HEK293 (cell line): ENCODE results near the gene POLR3E.
A peak's percentile ranks its signal among the peaks of the same experiment; 100 is the strongest.

Source experiments
- FEZF1 ChIP-seq: fragments of 450-650 bp; formaldehyde crosslinking; IDR thresholded peaks from 2 replicates; pipeline ENCODE4 v1.5.1; 2016; ENCODE audit warnings: missing biosample characterization, missing genetic modification characterization
- MEIS1 ChIP-seq: sonication (generic); formaldehyde crosslinking; IDR thresholded peaks from 2 replicates; pipeline ENCODE4 v1.8.1; 2022; ENCODE audit warnings: missing genetic modification reagents, mild to moderate bottlenecking, borderline replicate concordance
- REPIN1 ChIP-seq: fragments of 450-650 bp; formaldehyde crosslinking; IDR thresholded peaks from 2 replicates; pipeline ENCODE4 v1.5.1; 2017; ENCODE audit warnings: missing biosample characterization, missing genetic modification characterization, low read depth
- SP2 ChIP-seq: fragments of 450-650 bp; formaldehyde crosslinking; IDR thresholded peaks from 2 replicates; pipeline ENCODE4 v1.5.1; 2016; ENCODE audit warnings: missing biosample characterization, missing genetic modification characterization
- SP7 ChIP-seq: fragments of 450-650 bp; formaldehyde crosslinking; IDR thresholded peaks from 2 replicates; pipeline ENCODE4 v1.5.1; 2016; ENCODE audit warnings: missing biosample characterization, missing genetic modification characterization
- ZBTB1 ChIP-seq: fragments of 450-650 bp; formaldehyde crosslinking; IDR thresholded peaks from 2 replicates; pipeline ENCODE4 v1.5.1; 2016; ENCODE audit warnings: missing biosample characterization, missing genetic modification characterization
- ZBTB20 ChIP-seq: fragments of 450-650 bp; formaldehyde crosslinking; IDR thresholded peaks from 2 replicates; pipeline ENCODE4 v1.5.1; 2016; ENCODE audit warnings: missing biosample characterization, missing genetic modification characterization
- ZBTB48 ChIP-seq: fragments of 450-650 bp; formaldehyde crosslinking; IDR thresholded peaks from 2 replicates; pipeline ENCODE4 v1.5.1; 2016; ENCODE audit warnings: missing biosample characterization, missing genetic modification characterization
- ZEB2 ChIP-seq: fragments of 450-650 bp; formaldehyde crosslinking; IDR thresholded peaks from 2 replicates; pipeline ENCODE4 v1.5.1; 2016; ENCODE audit warnings: missing biosample characterization, missing genetic modification characterization
- ZFHX2 ChIP-seq: fragments of 450-650 bp; formaldehyde crosslinking; conservative IDR thresholded peaks from 2 replicates; pipeline ENCODE4 v1.5.1; 2016; ENCODE audit warnings: missing biosample characterization, missing genetic modification characterization
- ZNF10 ChIP-seq: fragments of 450-650 bp; formaldehyde crosslinking; IDR thresholded peaks from 2 replicates; pipeline ENCODE4 v1.5.1; 2017; ENCODE audit warnings: missing biosample characterization, missing genetic modification characterization
- ZNF114 ChIP-seq: fragments of 450-650 bp; formaldehyde crosslinking; IDR thresholded peaks from 2 replicates; pipeline ENCODE4 v1.5.0; 2017; ENCODE audit warnings: missing biosample characterization, missing genetic modification characterization
- ZNF132 ChIP-seq: fragments of 450-650 bp; formaldehyde crosslinking; IDR thresholded peaks from 2 replicates; pipeline ENCODE4 v1.5.1; 2017; ENCODE audit warnings: missing biosample characterization, missing genetic modification characterization, borderline replicate concordance
- ZNF169 ChIP-seq: fragments of 450-650 bp; formaldehyde crosslinking; IDR thresholded peaks from 2 replicates; pipeline ENCODE4 v1.5.1; 2016; ENCODE audit warnings: missing biosample characterization, missing genetic modification characterization
- ZNF184 ChIP-seq: fragments of 450-650 bp; IDR thresholded peaks from 2 replicates; pipeline ENCODE4 v1.5.1; 2018; ENCODE audit warnings: missing biosample characterization, mild to moderate bottlenecking, missing genetic modification characterization
- ZNF248 ChIP-seq: fragments of 450-650 bp; formaldehyde crosslinking; IDR thresholded peaks from 2 replicates; pipeline ENCODE4 v1.5.1; 2017; ENCODE audit warnings: missing biosample characterization, missing genetic modification characterization
- ZNF266 ChIP-seq: fragments of 450-650 bp; formaldehyde crosslinking; IDR thresholded peaks from 2 replicates; pipeline ENCODE4 v1.5.1; 2016; ENCODE audit warnings: missing biosample characterization, missing genetic modification characterization, low read depth
- ZNF292 ChIP-seq: fragments of 450-650 bp; formaldehyde crosslinking; IDR thresholded peaks from 2 replicates; pipeline ENCODE4 v1.5.1; 2016; ENCODE audit warnings: low read depth, missing biosample characterization, missing genetic modification characterization, borderline replicate concordance
- ZNF350 ChIP-seq: fragments of 450-650 bp; formaldehyde crosslinking; IDR thresholded peaks from 2 replicates; pipeline ENCODE4 v1.5.0; 2017; ENCODE audit warnings: missing biosample characterization, mild to moderate bottlenecking, missing genetic modification characterization
- ZNF354C ChIP-seq: fragments of 450-650 bp; formaldehyde crosslinking; IDR thresholded peaks from 2 replicates; pipeline ENCODE4 v1.5.1; 2016; ENCODE audit warnings: missing biosample characterization, missing genetic modification characterization, low read depth, borderline replicate concordance
- ZNF366 ChIP-seq: fragments of 450-650 bp; formaldehyde crosslinking; conservative IDR thresholded peaks from 2 replicates; pipeline ENCODE4 v1.5.1; 2016; ENCODE audit warnings: missing biosample characterization, missing genetic modification characterization
- ZNF391 ChIP-seq: fragments of 450-650 bp; formaldehyde crosslinking; IDR thresholded peaks from 2 replicates; pipeline ENCODE4 v1.5.1; 2016; ENCODE audit warnings: low read depth, missing biosample characterization, missing genetic modification characterization, borderline replicate concordance
- ZNF48 ChIP-seq: fragments of 450-650 bp; formaldehyde crosslinking; IDR thresholded peaks from 2 replicates; pipeline ENCODE4 v1.5.1; 2016; ENCODE audit warnings: missing biosample characterization, missing genetic modification characterization
- ZNF514 ChIP-seq: fragments of 450-650 bp; formaldehyde crosslinking; IDR thresholded peaks from 2 replicates; pipeline ENCODE4 v1.5.1; 2016; ENCODE audit warnings: missing biosample characterization, missing genetic modification characterization
- ZNF561 ChIP-seq: fragments of 450-650 bp; IDR thresholded peaks from 2 replicates; pipeline ENCODE4 v1.5.1; 2018; ENCODE audit warnings: missing biosample characterization, missing genetic modification characterization, borderline replicate concordance
- ZNF623 ChIP-seq: fragments of 450-650 bp; formaldehyde crosslinking; IDR thresholded peaks from 2 replicates; pipeline ENCODE4 v1.5.1; 2016; ENCODE audit warnings: missing biosample characterization, missing genetic modification characterization
- ZNF658 ChIP-seq: fragments of 450-650 bp; formaldehyde crosslinking; IDR thresholded peaks from 2 replicates; pipeline ENCODE4; 2016; ENCODE audit warnings: missing biosample characterization, missing genetic modification characterization
- ZNF791 ChIP-seq: fragments of 450-650 bp; formaldehyde crosslinking; IDR thresholded peaks from 2 replicates; pipeline ENCODE4 v1.5.1; 2016; ENCODE audit warnings: missing biosample characterization, missing genetic modification characterization
- ZXDB ChIP-seq: fragments of 450-650 bp; formaldehyde crosslinking; IDR thresholded peaks from 2 replicates; pipeline ENCODE4 v1.5.1; 2016; ENCODE audit warnings: missing biosample characterization, missing genetic modification characterization
- TF ChIP-seq, protein P1 (sequence below): fragments of 450-650 bp; formaldehyde crosslinking; IDR thresholded peaks from 2 replicates; pipeline ENCODE4 v1.5.1; 2016; ENCODE audit warnings: missing biosample characterization, missing genetic modification characterization
- TF ChIP-seq, protein P2 (sequence below): fragments of 450-650 bp; formaldehyde crosslinking; IDR thresholded peaks from 2 replicates; pipeline ENCODE4 v1.5.1; 2016; ENCODE audit warnings: missing biosample characterization, missing genetic modification characterization
- TF ChIP-seq, protein P3 (sequence below): fragments of 450-650 bp; formaldehyde crosslinking; IDR thresholded peaks from 2 replicates; pipeline ENCODE4 v1.5.1; 2016; ENCODE audit warnings: missing biosample characterization, missing genetic modification characterization
- TF ChIP-seq, protein P4 (sequence below): fragments of 450-650 bp; formaldehyde crosslinking; IDR thresholded peaks from 2 replicates; pipeline ENCODE4 v1.5.1; 2016; ENCODE audit warnings: missing biosample characterization, missing genetic modification characterization, borderline replicate concordance
- TF ChIP-seq, protein P5 (sequence below): fragments of 450-650 bp; formaldehyde crosslinking; IDR thresholded peaks from 2 replicates; pipeline ENCODE4 v1.5.1; 2017; ENCODE audit warnings: missing biosample characterization, missing genetic modification characterization

Gene POLR3E

DNA sequence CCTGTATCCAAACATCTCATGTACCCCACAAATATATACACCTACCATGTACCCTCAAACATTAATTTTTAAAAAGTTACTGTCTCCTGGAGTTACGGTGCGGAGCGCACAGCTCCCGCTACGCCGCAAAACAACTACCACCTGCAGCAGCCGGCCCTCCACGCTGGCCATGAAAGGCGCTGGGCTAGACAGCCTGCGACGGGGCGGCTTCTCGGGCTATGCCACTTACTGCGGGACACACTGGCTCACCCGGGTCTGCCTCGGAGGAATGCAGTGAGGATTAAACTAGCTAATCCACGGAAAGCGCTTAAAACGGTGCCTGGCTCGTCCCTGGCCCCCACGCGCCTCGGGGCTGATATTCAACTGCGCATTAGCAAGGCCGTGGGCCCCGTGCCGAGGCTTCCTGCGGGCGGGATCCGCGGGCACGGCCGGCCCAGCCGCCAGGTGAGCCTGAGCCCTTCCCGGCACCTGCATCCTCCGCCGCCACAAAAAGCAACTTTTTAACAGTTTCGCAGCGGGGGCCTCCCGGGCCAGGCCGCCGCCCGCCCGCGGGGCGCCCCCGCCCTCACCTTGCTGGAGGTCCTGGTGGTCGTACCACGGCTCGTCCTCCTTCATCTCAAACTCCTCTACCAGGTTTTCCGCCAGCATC, 76.6 kb downstream of the POLR3E start (continued):
- no peak for TF ChIP-seq ZNF354C (tag by site-specific recombination)
- no peak for TF ChIP-seq ZNF514 (tag by site-specific recombination)
- TF ChIP-seq REPIN1 (tag by site-specific recombination), result peak; percentile 12; the same call in 1 of the 2 replicates
- no peak for TF ChIP-seq ZNF132 (tag by site-specific recombination)
- TF ChIP-seq ZNF791 (tag by site-specific recombination), result no peak
- no peak for TF ChIP-seq MEIS1 (CRISPR knock-in tag)
- TF ChIP-seq ZNF266 (tag by site-specific recombination), result 0 out of 2 replicates have a peak, but pooled peaks have one; percentile 3
- no peak for TF ChIP-seq ZBTB48
- TF ChIP-seq ZNF10 (tag by site-specific recombination), result 0 out of 2 replicates have a peak, but pooled peaks have one; percentile 10
- TF ChIP-seq ZEB2 (tag by site-specific recombination), result 0 out of 2 replicates have a peak, but pooled peaks have one; percentile 26
- TF ChIP-seq ZNF623 (tag by site-specific recombination), result no peak
- no peak for TF ChIP-seq ZBTB1 (tag by site-specific recombination)
- TF ChIP-seq ZNF114, result no peak
- TF ChIP-seq, protein P1, sequence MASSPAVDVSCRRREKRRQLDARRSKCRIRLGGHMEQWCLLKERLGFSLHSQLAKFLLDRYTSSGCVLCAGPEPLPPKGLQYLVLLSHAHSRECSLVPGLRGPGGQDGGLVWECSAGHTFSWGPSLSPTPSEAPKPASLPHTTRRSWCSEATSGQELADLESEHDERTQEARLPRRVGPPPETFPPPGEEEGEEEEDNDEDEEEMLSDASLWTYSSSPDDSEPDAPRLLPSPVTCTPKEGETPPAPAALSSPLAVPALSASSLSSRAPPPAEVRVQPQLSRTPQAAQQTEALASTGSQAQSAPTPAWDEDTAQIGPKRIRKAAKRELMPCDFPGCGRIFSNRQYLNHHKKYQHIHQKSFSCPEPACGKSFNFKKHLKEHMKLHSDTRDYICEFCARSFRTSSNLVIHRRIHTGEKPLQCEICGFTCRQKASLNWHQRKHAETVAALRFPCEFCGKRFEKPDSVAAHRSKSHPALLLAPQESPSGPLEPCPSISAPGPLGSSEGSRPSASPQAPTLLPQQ (tag by site-specific recombination), result peak; percentile 88
- peak; percentile 69; the same call in 1 of the 2 replicates for TF ChIP-seq ZBTB20 (tag by site-specific recombination)
- TF ChIP-seq, protein P2, sequence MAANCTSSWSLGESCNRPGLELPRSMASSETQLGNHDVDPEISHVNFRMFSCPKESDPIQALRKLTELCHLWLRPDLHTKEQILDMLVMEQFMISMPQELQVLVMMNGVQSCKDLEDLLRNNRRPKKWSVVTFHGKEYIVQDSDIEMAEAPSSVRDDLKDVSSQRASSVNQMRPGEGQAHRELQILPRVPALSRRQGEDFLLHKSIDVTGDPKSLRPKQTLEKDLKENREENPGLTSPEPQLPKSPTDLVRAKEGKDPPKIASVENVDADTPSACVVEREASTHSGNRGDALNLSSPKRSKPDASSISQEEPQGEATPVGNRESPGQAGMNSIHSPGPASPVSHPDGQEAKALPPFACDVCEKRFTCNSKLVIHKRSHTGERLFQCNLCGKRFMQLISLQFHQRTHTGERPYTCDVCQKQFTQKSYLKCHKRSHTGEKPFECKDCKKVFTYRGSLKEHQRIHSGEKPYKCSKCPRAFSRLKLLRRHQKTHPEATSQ (tag by site-specific recombination), result no peak
- TF ChIP-seq ZNF169 (tag by site-specific recombination), result no peak
- TF ChIP-seq, protein P3, sequence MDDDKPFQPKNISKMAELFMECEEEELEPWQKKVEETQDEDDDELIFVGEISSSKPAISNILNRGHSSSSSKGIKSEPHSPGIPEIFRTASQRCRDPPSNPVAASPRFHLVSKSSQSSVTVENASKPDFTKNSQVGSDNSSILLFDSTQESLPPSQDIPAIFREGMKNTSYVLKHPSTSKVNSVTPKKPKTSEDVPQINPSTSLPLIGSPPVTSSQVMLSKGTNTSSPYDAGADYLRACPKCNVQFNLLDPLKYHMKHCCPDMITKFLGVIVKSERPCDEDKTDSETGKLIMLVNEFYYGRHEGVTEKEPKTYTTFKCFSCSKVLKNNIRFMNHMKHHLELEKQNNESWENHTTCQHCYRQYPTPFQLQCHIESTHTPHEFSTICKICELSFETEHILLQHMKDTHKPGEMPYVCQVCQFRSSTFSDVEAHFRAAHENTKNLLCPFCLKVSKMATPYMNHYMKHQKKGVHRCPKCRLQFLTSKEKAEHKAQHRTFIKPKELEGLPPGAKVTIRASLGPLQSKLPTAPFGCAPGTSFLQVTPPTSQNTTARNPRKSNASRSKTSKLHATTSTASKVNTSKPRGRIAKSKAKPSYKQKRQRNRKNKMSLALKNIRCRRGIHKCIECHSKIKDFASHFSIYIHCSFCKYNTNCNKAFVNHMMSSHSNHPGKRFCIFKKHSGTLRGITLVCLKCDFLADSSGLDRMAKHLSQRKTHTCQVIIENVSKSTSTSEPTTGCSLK, result no peak
- no peak for TF ChIP-seq SP2 (tag by site-specific recombination)
- TF ChIP-seq ZNF366 (tag by site-specific recombination), result no peak
- TF ChIP-seq ZNF658 (tag by site-specific recombination), result no peak
- TF ChIP-seq SP7 (tag by site-specific recombination), result no peak
- TF ChIP-seq, protein P4, sequence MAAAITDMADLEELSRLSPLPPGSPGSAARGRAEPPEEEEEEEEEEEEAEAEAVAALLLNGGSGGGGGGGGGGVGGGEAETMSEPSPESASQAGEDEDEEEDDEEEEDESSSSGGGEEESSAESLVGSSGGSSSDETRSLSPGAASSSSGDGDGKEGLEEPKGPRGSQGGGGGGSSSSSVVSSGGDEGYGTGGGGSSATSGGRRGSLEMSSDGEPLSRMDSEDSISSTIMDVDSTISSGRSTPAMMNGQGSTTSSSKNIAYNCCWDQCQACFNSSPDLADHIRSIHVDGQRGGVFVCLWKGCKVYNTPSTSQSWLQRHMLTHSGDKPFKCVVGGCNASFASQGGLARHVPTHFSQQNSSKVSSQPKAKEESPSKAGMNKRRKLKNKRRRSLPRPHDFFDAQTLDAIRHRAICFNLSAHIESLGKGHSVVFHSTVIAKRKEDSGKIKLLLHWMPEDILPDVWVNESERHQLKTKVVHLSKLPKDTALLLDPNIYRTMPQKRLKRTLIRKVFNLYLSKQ, result no peak
- TF ChIP-seq, protein P5, sequence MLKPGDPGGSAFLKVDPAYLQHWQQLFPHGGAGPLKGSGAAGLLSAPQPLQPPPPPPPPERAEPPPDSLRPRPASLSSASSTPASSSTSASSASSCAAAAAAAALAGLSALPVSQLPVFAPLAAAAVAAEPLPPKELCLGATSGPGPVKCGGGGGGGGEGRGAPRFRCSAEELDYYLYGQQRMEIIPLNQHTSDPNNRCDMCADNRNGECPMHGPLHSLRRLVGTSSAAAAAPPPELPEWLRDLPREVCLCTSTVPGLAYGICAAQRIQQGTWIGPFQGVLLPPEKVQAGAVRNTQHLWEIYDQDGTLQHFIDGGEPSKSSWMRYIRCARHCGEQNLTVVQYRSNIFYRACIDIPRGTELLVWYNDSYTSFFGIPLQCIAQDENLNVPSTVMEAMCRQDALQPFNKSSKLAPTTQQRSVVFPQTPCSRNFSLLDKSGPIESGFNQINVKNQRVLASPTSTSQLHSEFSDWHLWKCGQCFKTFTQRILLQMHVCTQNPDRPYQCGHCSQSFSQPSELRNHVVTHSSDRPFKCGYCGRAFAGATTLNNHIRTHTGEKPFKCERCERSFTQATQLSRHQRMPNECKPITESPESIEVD (tag by site-specific recombination), result no peak
- no peak for TF ChIP-seq ZNF350 (tag by site-specific recombination)
- TF ChIP-seq ZNF292, result no peak
- no peak for TF ChIP-seq ZNF391 (tag by site-specific recombination)
- no peak for TF ChIP-seq FEZF1 (tag by site-specific recombination)
- no peak for TF ChIP-seq ZNF561 (tag by site-specific recombination)
- TF ChIP-seq ZXDB (tag by site-specific recombination), result peak; percentile 46; the same call in 1 of the 2 replicates
- no peak for TF ChIP-seq ZNF48 (tag by site-specific recombination)
- TF ChIP-seq ZNF184 (tag by site-specific recombination), result no peak
- no peak; the same call in 1 of the 2 replicates for TF ChIP-seq ZFHX2
- no peak for TF ChIP-seq ZNF248 (tag by site-specific recombination)
